K562 (cell line): Measurements from ENCODE around the gene NUAK2. TPM values are rescaled to one million over a fixed set of nuclear protein-coding genes. Genes with fewer than 3 reads are reported as not detected.

Source experiments
- ATAC-seq: fragments of 200-7000 bp; cut with Tn5 transposase; 3 replicates; pipeline ENCODE4 v1.9.1; 2020; ENCODE audit warnings: moderate library complexity
- BruUV-seq: library from RNA; stranded (reverse); fragments of 400-500 nt; replicated peaks from 2 replicates; lab custom pipeline; 2021; lab: Mats Ljungman, UMichigan
- CTCF ChIA-PET: fragments of 300-600 bp; formaldehyde crosslinking; extraction: SDS; loops from one replicate; lab custom pipeline; 2021; ENCODE audit warnings: low intra/inter-chr PET ratio; lab: Yijun Ruan, JAX
- POLR2A ChIA-PET: fragments of 300-600, 350-650 bp; sonication (Branson Sonifier 250); formaldehyde crosslinking; extraction: SDS; loops from one replicate; lab custom pipeline; 2021; ENCODE audit warnings: antibody characterized with exemption, inconsistent platforms; lab: Yijun Ruan, JAX
- DNase-seq, 4 experiments: peaks; one replicate each; pipeline versions ENCODE4 v3.0.0 to v3.0.0-alpha.2; 2011 to 2018; ENCODE audit warnings: low spot score in 3 of 4, mixed read lengths in 3 of 4; ENCODE audit errors: extremely low read depth in 1 of 4
- FAIRE-seq: peaks from 2 replicates; lab custom pipeline; 2011; peaks lifted over from hg19 to GRCh38; lab: Jason Lieb, UNC
- H2AFZ ChIP-seq: 2 replicates; pipeline ENCODE4 v1.6.0; 2011; ENCODE audit warnings: low read depth, low read length, control low read depth, inconsistent platforms
- H3K27ac ChIP-seq: fragments of 200-600 bp; 3 replicates; pipeline ENCODE4 v1.8.0; 2011; ENCODE audit warnings: low read depth, mild to moderate bottlenecking, control low read depth, inconsistent platforms, low read length, moderate library complexity, mixed read lengths; ENCODE audit errors: extremely low read depth
- H3K27me3 ChIP-seq, 2 experiments: fragments of 300-600 bp in 1 of 2; 2 replicates in 1 of 2; 3 replicates in 1 of 2; pipeline versions ENCODE4 v1.6.0 to v1.8.0; 2011; ENCODE audit warnings: inconsistent platforms in 2 of 2, low read length in 2 of 2, mild to moderate bottlenecking in 1 of 2, mixed read lengths in 1 of 2, moderate library complexity in 1 of 2; ENCODE audit not compliant: control insufficient read depth in 2 of 2, insufficient read depth in 2 of 2
- H3K36me3 ChIP-seq: fragments of 300-600 bp; 3 replicates; pipeline ENCODE4 v1.8.0; 2011; ENCODE audit warnings: mild to moderate bottlenecking, low read length, inconsistent platforms; ENCODE audit not compliant: control insufficient read depth, insufficient read depth
- H3K4me1 ChIP-seq, 2 experiments: fragments of 200-600 bp in 1 of 2; replicated peaks in 1 of 2; 2 replicates in 1 of 2; 3 replicates in 1 of 2; pipeline versions ENCODE4 v1.5.1 to v1.8.0; 2011; ENCODE audit warnings: inconsistent platforms in 2 of 2, low read length in 2 of 2, mild to moderate bottlenecking in 1 of 2, mixed read lengths in 1 of 2, moderate library complexity in 1 of 2; ENCODE audit not compliant: control insufficient read depth in 2 of 2, insufficient read depth in 2 of 2
- H3K4me2 ChIP-seq: 2 replicates; pipeline ENCODE4 v1.6.1; 2011; ENCODE audit warnings: low read length, control low read depth, inconsistent platforms, mixed read lengths; ENCODE audit not compliant: insufficient read depth
- H3K4me3 ChIP-seq: fragments of 200-600 bp; sonication (generic), shearing (Covaris generic); 2 replicates; pipeline ENCODE4 v1.5.1; 2016; ENCODE audit warnings: control low read depth, inconsistent platforms
- H3K79me2 ChIP-seq: fragments of 200-600 bp; 3 replicates; pipeline ENCODE4 v1.8.0; 2011; ENCODE audit warnings: low read length, inconsistent platforms; ENCODE audit not compliant: control insufficient read depth, insufficient read depth
- H3K9ac ChIP-seq, 2 experiments: 2 replicates each; pipeline versions ENCODE4 v1.6.0 to v1.6.1; 2011; ENCODE audit warnings: low read depth in 2 of 2, low read length in 2 of 2, control low read depth in 1 of 2, inconsistent platforms in 1 of 2, mild to moderate bottlenecking in 1 of 2, mixed read lengths in 1 of 2; ENCODE audit not compliant: insufficient read depth in 1 of 2
- H3K9me1 ChIP-seq: one replicate; pipeline ENCODE4 v1.6.0; 2011; ENCODE audit warnings: inconsistent platforms, mild to moderate bottlenecking, low read length, moderate library complexity; ENCODE audit not compliant: control insufficient read depth, insufficient read depth
- H3K9me3 ChIP-seq: replicated peaks from 2 replicates; pipeline ENCODE4 v1.5.1; 2011; ENCODE audit warnings: low read depth, low read length, inconsistent platforms; ENCODE audit not compliant: control insufficient read depth, insufficient read depth
- H4K20me1 ChIP-seq: replicated peaks from 2 replicates; pipeline ENCODE4 v1.6.1; 2011; ENCODE audit warnings: low read length, inconsistent platforms, mixed read lengths; ENCODE audit not compliant: control insufficient read depth, insufficient read depth
- CREM ChIP-seq: IDR thresholded peaks from 2 replicates; pipeline ENCODE4 v1.6.1; 2014; ENCODE audit warnings: antibody characterized with exemption, low read depth
- DEAF1 ChIP-seq: fragments of 450-650 bp; formaldehyde crosslinking; IDR thresholded peaks from 2 replicates; pipeline ENCODE4 v1.4.0; 2020; ENCODE audit warnings: mild to moderate bottlenecking, moderate library complexity
- ZBTB2 ChIP-seq: fragments of 450-650 bp; IDR thresholded peaks from 2 replicates; pipeline ENCODE4 v1.6.1; 2016; ENCODE audit warnings: antibody characterized with exemption
- ZNF444 ChIP-seq: fragments of 250-450 bp; sonication (Bioruptor Pico); IDR thresholded peaks from 2 replicates; pipeline ENCODE4 v1.4.0; 2020; ENCODE audit warnings: mild to moderate bottlenecking, moderate library complexity
- WGBS: fragments of 100-300 bp; shearing (Covaris generic); methylation state at CpG from one replicate; pipeline ENCODE4 v1.1.6; 2016; ENCODE audit warnings: low coverage, mixed read lengths; ENCODE audit not compliant: insufficient coverage; ENCODE audit errors: missing lambda C conversion rate; 5-methylcytosine and 5-hydroxymethylcytosine counted together
- in situ Hi-C: fragments of 300-500 bp; cut with MboI; formaldehyde crosslinking; loops from 4 replicates; pipeline ENCODE4 v1.15.0; 2018; ENCODE audit warnings: inconsistent platforms, mixed read lengths
- intact Hi-C: fragments of 100-400 bp; cut with micrococcal nuclease; formaldehyde crosslinking; loops from 2 replicates; pipeline ENCODE4 v1.14.2; 2022
- polyA plus RNA-seq, 8 experiments: library from polyadenylated mRNA; depleted of rRNA in 4 of 8; stranded (reverse) in 5 of 8; unstranded in 3 of 8; fragments of >200 nt; fragmentation: Nextera tagmentation in 2 of 8; fragmentation: Illumina TruSeq in 1 of 8; extraction: Ambion mirVana in 2 of 8; extraction: Trizol in 1 of 8; gene quantifications; 2 replicates each; pipeline versions ENCODE4 v1.2.1 to v1.2.3, GENCODE V29; 2011 to 2014; ENCODE audit warnings: inconsistent platforms in 1 of 8, missing spikeins in 1 of 8
- total RNA-seq, 7 experiments: library from RNA; depleted of rRNA in 6 of 7; stranded (reverse); fragments of >200 nt in 6 of 7; fragmentation: Illumina TruSeq in 2 of 7; extraction: Trizol in 2 of 7; gene quantifications; 2 replicates each; pipeline versions ENCODE4 v1.2.1 to v1.2.3, GENCODE V29; 2011 to 2021; ENCODE audit warnings: low replicate concordance in 1 of 7

The NUAK2 gene
- total and polyA plus RNA-seq, 9 of the 15 experiments (the other 6 are each of a cell fraction or from before 2014, with no cell fraction given): 0.04 to 0.44 (median 0.14) TPM

GRCh38 chr1:205298191-205298994 lies 23.2 kb downstream of the NUAK2 start:
- peaks cover 12 to 22% of the 10 kb centered on the region in 2 experiments; a peak in 4 of 5 replicates for H3K27me3 ChIP-seq
- TF ChIP-seq ZBTB2 (no peak), CREM (peak; percentile 48), DEAF1 (CRISPR knock-in tag) (no peak), ZNF444 (CRISPR knock-in tag) (no peak)
- no peak overlapping the region for H3K9ac ChIP-seq
- intact Hi-C loops: no loop called here
- 11% methylated on average over 9 of the region's 9 CpGs for WGBS
- H3K4me1 ChIP-seq: peaks cover 14 to 16% of the 10 kb centered on the region in 2 experiments; a peak in 4 of 5 replicates
- no peaks in the 10 kb centered on the region for H3K79me2 ChIP-seq
- no peak overlapping the region for H3K4me2 ChIP-seq
- no peak for FAIRE-seq
- H3K36me3 ChIP-seq: no peaks in the 10 kb centered on the region
- no peak for ATAC-seq
- H3K9me3 ChIP-seq: no peaks in the 10 kb centered on the region
- ChIA-PET CTCF (interaction anchor here (0.6 kb wide), 1 partner anchor 383 kb away, joined by 4 read pairs; no protein-coding TSS in a partner anchor), POLR2A (interaction anchor here (0.5 to 1.2 kb wide), 5 partner anchors 10 to 430 kb away, joined by 3 to 5 read pairs (median 3); partner anchors contain the start of gene TMCC2)
- H3K9me1 ChIP-seq: no peaks in the 10 kb centered on the region
- H3K4me3 ChIP-seq: no peak overlapping the region
- no peak overlapping the region for H2AFZ ChIP-seq
- H3K27ac ChIP-seq: no peak overlapping the region
- in situ Hi-C loops: no loop called here
- H4K20me1 ChIP-seq: no peaks in the 10 kb centered on the region
- no TSS peak for BruUV-seq
- no peak for DNase-seq
